Ureter (tissue), 1 donor: ENCODE measurements around the gene CBX4. TPM values are rescaled to one million over a fixed set of nuclear protein-coding genes. Genes with fewer than 3 reads are reported as not detected.

Experiments used
- DNase-seq: peaks from one replicate; pipeline ENCODE4 v3.0.0-alpha.2; 2020; ENCODE audit warnings: low spot score
- total RNA-seq: library from RNA; stranded (reverse); gene quantifications from one replicate; pipeline ENCODE4 v1.2.4, GENCODE V29; 2023
- donor health status: DM: yes; HTN: yes; CAD: no.

The CBX4 gene
- total RNA-seq, 1 donor from 2014 or later: 36.7 TPM

DNA sequence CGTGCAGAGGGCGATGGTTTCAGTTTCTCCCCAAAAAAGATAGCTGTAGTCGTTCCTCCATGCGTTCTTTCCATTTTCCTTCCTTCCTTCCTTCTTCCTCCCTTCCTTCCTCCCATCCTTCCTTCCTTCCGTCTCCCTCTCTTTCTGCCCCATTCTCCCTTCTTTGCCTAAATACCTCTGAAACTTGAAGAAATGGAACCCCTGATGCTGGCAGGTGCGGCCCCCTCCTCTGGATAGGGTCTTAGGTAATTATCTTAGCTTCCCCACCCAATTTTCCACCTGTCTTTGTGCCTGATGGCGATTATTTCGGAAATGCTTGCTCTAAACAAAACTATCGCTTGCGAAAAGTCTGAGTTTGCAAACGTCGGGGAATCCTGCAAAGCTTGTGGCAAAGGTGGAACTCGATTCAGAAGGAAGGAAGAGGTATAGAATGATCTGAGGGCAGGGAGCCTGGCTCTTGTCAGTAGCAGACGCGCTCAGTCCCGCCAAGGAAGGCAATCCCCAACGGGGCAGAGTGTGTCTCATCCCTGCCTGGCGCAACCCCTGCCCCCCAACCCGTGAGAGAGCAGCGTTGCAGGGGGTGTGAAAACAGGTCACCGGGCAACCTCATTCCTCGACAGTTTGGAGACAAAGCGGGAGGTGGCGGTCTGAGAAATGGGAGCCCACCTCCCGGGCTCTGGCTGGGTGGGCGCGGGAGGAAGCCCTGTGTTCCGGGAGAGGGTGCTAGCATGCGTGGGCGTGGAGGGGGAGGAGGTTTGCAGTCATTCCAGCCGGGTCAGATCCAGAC, 39.5 kb downstream of the CBX4 start:
- DNase-seq: no peak

DNA sequence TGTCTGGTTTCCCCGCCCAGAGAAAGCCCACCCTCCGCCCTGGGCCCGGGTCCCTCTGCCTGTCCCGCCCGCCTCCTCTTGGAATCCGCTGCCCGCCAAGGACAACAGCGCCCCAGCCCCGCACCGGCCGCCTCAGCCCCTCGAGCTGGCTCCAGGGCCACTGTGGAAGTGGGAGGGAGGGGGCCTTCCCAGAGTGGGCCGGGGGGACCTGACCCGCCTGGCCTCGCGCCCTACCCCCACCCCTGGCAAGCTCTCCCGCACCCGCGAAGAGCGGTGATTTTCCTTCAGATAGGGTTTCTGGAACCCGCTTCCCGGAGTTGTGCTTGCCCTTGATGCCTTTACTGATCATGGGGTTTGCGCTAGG, 40.1 kb downstream of the CBX4 start:
- no peak for DNase-seq

DNA sequence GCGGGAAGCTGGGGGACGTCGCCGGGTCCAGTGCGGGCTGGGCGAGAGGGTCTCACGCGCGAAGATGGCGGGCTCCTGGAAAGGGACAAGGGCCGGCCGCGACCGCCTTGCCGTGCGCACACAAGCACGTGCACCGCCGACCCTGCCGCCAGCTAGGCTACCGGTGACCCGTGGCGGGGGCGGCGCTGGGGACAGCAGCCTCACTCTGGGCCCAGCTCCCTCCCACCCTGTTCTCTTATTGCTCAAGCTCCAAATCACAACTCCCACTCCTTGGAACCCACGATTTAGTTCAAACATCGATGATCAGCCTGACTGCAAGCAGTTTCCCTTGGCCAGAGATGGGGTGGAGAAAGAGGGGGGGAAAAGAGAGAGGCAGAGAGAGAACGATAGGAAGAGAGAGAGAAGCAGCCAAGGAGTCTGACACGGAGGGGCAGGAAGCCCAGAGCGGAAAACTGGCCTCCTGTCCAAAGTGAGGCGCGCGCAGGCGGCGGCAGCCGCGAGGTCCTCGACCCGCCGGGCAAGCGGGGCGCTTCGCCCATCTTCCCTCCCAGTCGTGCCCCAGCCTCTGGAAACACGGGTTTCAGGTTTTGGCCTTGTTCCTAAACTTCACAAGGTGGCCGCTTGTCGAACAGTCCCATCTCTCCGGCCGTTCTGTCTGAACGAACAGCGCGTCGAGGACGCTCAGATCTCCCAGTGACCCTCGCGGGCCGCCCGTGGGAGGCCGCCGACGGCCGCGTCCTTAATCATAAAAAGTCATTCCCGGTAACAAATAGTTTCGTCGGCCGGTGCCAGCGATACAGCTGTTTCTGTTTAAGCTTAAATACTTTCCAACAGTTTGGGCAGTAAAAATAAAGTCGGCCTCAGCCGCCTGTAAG, 40.7 kb downstream of the CBX4 start:
- DNase-seq: no peak

DNA sequence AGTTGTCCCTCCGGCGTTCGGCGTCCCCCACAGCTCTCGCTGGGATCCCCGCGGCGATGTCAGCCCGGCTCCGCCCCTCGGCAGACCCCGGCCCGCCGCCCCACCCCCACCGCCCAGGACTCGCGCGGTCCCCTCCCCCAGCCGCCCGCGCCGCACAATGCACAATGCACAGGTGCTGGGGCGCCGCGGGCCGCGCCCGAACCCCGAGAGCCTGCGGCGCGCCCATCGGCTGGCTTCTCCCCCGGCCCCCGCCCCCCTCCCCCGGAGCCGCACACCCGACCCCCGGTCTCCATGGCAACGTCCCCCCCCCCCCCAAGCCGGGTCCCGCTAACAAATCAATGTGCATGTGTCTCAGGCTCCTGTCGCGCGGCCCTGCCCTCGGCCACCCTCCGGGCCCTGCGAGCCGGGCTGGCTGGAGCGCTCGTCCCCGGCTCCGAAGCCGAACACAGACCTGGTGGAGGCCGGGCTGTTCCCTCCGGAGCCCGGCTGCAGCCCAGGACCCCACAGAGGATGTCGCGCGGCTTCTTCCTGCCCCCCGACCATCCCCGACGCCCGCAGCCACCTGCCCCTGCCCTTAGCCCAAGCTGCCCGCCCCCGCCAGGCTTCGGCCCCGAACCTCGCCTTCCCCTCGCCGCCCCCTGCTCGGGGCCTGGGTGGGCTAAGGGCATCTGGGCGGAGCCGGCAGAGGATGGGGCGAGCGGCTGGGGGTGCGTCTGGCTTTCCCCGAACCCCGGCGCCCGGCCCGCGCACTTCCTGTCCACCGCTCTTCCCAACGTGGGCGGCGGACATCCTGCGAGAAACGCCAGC, 41.5 kb downstream of the CBX4 start:
- no peak for DNase-seq

DNA sequence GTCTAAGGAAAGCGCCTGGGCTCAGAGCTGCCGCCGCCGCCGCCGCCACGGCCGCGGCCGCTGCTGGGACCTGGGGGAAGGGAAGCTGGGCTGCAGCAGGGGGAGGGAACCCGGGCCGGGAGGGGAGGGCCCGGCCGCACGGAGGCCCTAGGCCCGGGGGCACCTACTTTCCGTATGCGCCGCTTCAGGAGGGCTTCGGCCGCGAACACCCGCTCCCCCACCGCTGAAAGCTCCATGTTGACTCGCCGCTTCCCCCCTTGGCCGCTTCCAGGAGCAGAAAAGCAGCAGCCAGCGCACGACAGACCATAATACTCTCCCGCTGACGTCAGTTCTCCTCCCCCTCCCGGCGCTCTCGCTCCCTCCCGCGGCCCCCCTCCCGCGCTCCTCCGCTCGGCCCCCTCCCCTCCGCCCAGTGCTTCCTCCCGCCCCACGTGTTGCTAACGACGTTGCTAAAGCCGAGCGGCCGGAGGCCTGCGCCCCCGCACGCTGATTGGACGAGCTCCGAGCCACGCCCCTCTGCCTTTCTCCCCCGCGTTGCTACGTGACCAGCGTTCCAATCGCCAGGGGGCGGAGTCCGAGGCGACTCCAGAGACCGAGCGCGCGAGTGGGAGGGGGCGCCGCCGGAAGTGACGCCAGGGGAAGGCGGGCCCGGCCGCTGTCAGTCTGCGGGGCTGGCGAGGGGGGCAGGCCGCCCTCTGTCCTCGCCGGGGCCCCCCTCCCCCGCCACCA, 42.3 kb downstream of the CBX4 start, which contains the start of gene CBX8:
Gene CBX8 (minus strand): TSS at position 315 of the 729 bp plus-strand sequence. CDS start 79 bp downstream, at position 236.
- peak; percentile 100 for DNase-seq

DNA sequence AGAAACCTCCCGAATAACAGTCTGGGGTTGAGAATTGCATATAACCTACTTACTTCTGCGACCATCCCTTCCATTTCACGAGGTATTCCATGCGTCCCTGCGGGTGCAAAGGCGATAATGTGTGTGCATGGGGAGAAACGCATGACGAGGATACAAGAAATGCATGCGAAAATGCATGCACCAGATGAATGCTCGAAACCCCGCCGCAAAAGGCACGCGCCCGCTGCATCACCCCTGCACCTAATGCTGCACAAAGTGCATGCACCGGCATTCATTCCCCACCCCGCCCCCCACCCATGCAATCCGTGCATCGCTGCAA, 42.8 kb downstream of the CBX4 start:
- no peak for DNase-seq

DNA sequence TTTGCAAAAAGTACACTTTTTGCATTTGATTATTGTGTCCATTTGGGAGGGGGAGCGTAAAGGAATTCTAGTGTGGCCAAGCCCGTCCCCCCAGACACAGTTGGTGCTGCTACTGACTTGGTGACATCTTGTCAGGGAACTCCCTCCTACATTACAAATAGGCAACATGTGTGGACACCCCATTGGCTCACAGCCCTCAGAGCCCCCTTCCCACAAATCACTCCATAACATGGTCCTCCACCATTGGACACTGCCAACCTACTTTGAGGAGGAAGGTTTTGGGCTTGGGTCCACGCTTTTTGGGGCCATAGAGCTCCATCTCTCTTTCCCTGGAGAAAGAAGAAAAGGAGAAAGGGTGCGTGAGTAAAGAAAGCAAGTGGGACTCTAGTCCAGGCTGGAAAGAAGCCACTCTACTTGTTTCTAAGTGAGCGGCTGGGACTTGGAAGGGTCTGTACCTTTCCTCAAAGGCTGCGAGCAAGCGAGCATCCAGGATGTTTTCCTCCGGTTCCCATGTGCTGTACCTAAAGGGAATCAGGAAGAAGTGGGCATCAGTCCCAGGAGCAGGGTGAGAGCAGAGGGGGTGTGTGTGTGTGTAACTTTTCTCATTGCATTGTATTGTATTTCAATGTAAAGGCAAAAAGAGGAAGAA, 43.3 kb downstream of the CBX4 start:
- no peak for DNase-seq

DNA sequence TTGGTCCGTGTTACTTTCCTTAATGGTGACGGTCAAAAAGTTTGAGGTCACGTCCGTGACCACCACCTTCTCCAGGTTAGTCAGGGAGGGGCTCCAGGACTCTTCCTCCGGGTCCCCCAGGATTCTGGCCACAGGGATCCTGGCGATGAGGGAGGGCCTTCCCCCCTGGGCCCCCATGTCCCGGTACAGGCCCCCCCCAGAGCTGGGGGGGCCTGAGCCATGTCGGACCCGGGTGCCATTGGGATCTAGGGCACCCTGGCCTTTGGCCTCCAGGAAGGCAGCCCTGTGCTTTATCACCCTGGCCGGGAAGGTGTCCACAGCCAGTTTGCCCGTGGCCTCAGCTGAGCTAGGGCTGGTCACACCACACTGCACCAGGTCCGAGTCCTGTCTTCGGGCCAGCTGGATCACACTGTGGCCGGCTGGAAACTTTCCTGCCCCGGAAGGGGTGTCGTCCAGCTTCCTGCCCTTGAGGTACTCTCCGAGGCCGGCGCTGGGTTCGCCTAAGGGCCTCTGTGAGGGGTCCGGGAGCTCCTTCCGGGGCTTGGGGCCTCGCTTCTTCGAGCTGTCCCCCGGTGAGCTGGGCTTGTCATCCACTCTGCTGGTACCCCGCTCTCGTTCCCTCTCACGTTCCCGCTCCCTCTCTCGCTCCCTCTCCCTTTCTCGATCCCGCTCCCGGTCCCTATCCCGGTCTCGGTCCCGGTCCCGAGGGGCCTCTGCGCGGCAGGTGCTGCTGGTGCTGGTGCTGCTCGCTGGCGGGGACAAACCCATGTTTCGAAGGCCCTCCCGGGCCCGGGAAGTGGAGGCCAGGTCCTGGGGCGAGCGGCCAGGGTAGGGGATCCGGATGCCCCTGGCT, 44.4 kb downstream of the CBX4 start:
- DNase-seq: no peak

DNA sequence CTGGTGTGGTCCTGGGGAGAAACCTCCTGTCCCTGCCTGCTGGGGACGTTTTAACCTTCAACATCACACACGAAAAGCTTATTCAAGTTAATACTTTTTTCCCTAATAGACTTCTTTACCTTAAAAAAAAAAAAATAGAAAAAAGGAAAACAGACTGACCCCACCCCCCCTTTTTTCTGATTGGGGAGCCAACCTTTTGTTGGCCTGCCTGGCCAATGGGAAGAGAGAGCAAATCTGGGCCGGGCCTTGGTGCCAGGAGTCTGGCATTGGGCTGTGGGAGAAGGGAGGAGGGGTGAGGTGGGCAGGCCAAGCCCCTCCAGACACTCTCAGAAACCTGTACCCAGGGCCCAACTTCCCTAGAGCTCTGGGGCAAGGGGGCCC, 45.3 kb downstream of the CBX4 start:
- DNase-seq: no peak

DNA sequence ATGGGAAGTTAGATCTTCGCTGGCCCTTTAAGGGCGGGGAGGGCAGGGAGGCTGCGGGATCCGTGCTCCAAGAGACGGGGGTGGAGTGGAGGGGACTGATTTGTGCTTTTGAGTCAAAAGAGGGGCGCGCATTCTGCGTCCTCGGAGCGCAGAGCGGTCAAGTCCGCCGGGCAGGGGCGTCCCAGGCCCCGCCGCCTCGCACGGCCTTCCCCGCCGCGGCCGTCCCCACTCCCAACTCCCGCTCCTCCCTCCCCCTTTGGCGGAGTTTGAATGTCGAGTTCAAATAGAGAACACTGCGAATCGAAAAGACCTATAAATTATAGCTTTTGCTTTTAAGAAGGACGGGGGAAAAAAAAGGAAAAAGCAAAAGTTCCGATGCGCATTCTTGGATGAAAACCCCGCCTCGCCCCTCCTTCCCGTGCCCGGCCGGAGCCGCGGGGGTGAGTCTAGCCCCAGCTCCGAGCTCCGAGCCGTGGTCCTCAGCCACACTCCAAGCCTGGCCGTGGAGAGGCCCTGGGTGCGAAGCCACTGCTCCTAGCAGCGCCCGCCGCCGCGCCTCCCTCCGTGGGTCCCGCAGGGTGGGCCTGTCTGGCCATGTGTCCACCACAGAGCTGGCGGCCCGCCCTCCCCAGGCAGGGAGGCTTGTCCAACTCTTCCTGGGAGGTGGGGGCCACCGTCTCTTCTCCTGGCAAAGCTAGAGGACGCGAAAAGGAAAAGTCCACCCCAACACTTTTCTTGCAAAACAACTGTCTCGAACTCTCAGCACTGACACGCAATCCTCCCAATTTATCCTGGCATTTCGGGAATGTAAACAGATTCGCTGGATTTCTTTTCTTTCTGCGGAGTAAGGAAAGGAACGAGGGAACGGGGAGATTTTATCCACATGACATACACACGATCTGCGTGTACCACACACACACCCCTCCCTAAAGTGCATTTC, 46.0 kb downstream of the CBX4 start:
- DNase-seq: no peak

DNA sequence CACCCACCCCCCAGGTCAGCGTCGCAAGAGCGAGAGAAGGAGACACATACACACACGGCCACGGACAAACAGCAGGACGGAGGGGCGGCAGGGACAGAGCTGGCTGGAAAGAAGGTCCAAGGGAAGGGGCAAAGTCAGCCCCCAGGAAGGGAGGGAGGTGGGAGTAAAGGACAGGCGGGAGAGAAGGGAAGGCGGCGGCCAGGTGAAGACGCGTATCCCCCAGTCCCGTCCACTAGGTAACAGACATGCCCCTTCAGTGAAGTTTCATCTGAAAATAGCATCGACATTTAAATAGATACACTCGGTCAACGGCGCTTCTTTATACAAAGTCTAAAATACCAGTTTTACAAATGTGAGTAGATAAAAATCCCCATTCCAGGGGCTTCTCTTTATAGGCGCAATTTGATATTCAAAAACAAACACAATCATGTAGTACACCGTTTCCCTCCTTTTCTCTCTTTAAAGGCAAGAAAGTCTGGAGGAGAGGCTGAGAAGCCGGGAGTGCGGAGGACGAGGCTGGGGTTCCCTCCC, 46.8 kb downstream of the CBX4 start:
- DNase-seq: no peak

DNA sequence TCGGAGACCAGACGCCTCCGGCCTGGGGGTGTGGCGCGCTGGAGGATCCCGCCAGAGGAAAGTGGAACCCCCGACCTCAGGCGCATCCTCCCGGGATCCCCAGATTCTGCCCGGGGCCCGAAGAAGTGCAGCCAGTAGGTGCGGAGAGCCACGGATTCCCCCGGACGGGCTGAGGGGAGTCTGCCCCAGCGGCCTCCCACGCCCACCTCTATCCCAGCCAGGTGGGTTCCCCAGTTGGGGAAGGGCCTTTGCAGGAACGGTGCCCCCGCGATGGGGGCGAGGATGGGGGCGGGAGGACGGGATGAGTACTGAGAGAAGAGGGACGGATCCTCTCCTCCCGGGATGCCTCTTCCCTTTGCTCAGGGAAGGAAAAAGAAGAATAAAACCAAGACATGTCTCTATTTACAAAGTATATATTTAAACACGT, 47.5 kb downstream of the CBX4 start:
- no peak for DNase-seq

DNA sequence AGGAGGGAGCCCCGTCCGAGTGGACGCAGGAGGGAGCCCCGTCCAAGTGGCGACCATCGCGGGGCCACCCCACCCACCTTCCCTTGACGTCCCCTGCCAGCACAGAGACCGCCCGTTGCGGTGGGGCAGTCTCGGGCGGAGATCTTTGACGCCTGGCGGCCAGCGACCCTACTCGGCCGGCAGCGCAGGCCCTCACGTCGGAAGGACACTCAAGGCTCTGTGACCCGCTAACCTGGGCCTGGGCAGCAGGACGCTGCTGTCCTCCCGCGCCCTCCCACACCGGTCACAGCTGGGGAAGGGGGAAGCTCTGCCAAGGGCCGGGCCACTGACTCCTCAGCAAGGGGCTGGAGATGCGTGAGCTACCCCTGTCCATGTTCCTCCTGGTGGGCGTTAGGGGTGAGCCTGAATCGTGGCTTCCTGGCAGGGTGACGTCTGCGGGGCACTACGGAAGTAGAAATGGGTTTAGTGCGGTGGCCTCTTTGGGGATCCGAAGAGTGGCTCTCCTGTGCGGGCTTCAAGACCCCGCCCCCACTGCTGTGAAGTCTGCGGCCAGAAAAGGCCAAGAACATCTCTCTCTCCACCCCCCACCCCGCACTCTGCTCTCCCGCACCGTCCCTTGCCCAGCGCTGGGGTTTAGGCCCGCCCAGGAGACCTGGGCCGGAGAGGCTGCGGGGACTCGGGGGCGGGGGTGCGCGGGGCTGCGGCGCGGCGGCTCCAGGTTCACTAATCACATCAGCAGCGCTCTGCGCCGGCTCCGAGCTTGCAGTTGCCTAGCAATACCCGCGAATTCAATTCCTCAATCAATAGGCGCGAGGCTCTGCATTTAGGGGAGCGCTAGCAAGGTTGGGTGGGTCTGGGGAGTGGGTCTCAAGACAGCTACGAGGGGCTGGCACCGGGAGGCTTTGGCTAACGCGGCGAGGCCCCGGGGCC, 48.2 kb downstream of the CBX4 start:
- no peak for DNase-seq

DNA sequence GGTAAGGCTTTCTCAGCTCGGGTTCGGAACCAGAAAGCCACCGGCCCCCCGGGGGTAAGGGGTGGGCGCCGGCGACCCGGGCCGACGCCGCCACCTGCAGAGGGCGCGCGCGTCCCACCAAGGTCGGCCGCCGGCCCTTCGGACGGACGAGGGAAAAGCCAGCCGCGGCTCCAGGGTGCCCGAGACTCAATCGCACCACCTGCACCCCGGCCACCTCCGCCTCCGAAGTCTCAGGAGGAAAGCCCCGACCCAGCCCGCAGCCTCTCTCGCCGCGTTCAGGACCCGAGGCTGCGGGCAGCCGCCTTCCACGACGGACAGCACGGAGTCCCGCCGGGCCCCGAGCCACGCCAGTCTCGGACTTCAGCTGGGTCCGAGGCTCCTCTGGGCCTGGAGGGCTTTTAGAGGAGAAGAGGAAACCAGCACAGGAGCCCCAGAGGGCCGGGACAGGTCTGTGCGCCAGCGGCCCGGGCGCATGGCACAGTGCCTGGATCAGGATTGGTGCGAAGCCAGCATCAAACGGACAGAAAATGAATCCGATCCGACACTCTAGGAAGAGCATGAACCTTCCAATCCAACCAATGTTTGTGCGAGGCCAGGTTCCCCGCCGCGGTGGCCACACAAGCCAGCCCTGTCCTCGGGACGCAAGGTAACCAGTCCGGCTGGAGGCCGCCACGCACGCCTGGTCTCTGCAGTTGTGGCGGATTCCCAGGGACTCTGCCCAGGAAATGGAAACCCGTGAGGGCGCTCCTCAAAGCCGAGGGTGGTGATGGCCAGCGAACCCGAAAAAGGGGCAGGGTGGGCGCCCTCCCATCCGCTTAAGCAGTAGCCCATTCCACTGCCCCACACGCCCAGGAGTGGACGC, 49.1 kb downstream of the CBX4 start:
- no peak for DNase-seq

DNA sequence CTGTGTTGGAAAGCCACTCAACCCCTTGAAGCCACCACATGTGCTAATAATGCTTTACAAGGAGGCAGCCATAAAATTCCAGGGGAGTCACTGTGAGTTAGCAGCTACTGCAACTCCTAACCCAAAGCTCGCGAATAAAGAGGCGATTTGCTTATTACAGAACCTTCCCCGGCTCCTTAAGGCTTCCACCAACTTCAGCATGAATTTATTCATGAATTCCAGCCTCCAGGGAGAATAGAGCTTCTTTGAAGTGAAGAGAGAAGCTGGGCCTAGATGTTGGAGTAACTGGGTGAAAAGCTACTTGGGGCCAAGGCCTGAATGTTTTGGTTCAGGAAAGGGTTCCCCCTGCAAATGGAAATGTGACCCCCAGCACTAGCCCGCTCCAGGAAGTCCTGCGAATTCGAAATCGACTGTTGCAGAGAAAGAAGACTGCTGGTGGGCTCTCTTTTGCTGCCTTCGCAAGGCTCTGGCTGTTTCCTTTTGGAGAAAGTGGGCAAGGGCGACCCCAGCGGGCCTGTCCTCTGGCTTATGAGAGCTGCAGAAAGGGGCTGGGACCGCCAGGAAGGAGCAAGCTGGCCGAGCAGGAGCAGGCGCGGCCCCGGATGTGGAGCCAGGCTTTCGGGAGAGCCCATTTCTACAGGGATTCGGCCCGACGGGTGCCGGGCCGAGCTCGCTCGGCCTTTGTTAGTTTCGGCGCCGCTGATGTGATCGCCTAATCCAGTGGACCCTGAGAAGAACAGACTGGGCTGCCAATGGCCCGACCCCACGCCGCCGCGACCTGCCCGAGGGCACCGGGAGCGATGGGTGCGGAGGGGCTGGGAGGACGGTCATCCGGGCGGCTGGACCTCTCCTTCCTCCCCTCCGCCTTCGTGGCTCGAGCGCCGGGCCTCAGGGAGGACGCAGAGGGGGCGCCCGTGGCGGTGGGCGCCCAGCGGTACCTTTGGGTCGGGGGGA, 50.0 kb downstream of the CBX4 start:
- no peak for DNase-seq
